Gastrocnemius medialis (tissue), 4 donors: ENCODE measurements around the gene LINGO1. TPM values are rescaled to one million over a fixed set of nuclear protein-coding genes. Genes with fewer than 3 reads are reported as not detected.

Experiments used
- ATAC-seq, 2 donors: fragments of 150-250 bp; one replicate each; pipeline ENCODE4 v1.9.1; 2016
- DNase-seq, 2 donors: peaks; one replicate each; pipeline ENCODE4 v3.0.0-alpha.2; 2019
- H3K27ac ChIP-seq, 4 donors: fragments of 200-600 bp; sonication (generic); 1 replicate in 1 of 4; 2 replicates in 3 of 4; pipeline ENCODE4 v1.5.1; 2016 to 2018; ENCODE audit warnings: mild to moderate bottlenecking in 2 of 4, moderate library complexity in 1 of 4
- H3K27me3 ChIP-seq, 3 donors: fragments of 200-600 bp; sonication (generic) in 2 of 3; 1 replicate in 1 of 3; 2 replicates in 2 of 3; pipeline versions ENCODE4 v1.5.1 to v1.6.0; 2016 to 2019; ENCODE audit warnings: mild to moderate bottlenecking in 1 of 3, moderate library complexity in 1 of 3
- H3K36me3 ChIP-seq, 2 donors: fragments of 200-600 bp; sonication (generic) in 1 of 2; one replicate each; pipeline ENCODE4 v1.5.1; 2017 to 2018
- H3K4me1 ChIP-seq, 2 donors: fragments of 200-600 bp; sonication (generic) in 1 of 2; one replicate each; pipeline ENCODE4 v1.5.1; 2016 to 2017; ENCODE audit warnings: mild to moderate bottlenecking in 2 of 2
- H3K4me3 ChIP-seq, 4 donors: fragments of 200-600 bp; sonication (generic) in 3 of 4; 1 replicate in 1 of 4; 2 replicates in 3 of 4; pipeline ENCODE4 v1.5.1; 2016 to 2019; ENCODE audit warnings: mild to moderate bottlenecking in 2 of 4
- H3K9me3 ChIP-seq, 3 donors: fragments of 200-600 bp; sonication (generic) in 2 of 3; 1 replicate in 1 of 3; 2 replicates in 2 of 3; pipeline ENCODE4 v1.5.1; 2016 to 2019
- POLR2A ChIP-seq, 2 donors: fragments of 450-650 bp; IDR thresholded peaks; one replicate each; pipeline ENCODE4 v1.6.1; 2017; ENCODE audit warnings: antibody characterized with exemption in 2 of 2, mild to moderate bottlenecking in 2 of 2, moderate library complexity in 2 of 2
- in situ Hi-C, 4 donors: fragments of 200-750 bp; cut with MboI; loops; one replicate each; pipeline versions ENCODE4 v1.15.0 to v1.8.0; 2017; ENCODE audit warnings: low sequenced_read_pairs in 4 of 4
- intact Hi-C: fragments of 100-400 bp; cut with DNase I; formaldehyde crosslinking; loops from one replicate; pipeline ENCODE4 v1.15.1; 2023; ENCODE audit warnings: low total_unique reads
- total RNA-seq, 4 donors: library from RNA; depleted of rRNA; stranded (reverse); fragments of >200 nt; gene quantifications; one replicate each; pipeline versions ENCODE4 v1.1.0 to v1.2.3, GENCODE V29; 2016
- TF ChIP-seq, protein P1 (sequence below), 5 experiments: fragments of 450-650 bp in 3 of 5; fragments of 200-600 bp in 2 of 5; sonication (generic) in 2 of 5; IDR thresholded peaks in 4 of 5; conservative IDR thresholded peaks in 1 of 5; 1 replicate in 4 of 5; 2 replicates in 1 of 5; pipeline ENCODE4 v1.5.1; 2016 to 2019; ENCODE audit warnings: antibody characterized with exemption in 5 of 5, mild to moderate bottlenecking in 3 of 5, moderate library complexity in 3 of 5

LINGO1 gene
- total RNA-seq, 4 donors from 2014 or later, result 0.94 to 12.8 TPM; not detected in 2

DNA sequence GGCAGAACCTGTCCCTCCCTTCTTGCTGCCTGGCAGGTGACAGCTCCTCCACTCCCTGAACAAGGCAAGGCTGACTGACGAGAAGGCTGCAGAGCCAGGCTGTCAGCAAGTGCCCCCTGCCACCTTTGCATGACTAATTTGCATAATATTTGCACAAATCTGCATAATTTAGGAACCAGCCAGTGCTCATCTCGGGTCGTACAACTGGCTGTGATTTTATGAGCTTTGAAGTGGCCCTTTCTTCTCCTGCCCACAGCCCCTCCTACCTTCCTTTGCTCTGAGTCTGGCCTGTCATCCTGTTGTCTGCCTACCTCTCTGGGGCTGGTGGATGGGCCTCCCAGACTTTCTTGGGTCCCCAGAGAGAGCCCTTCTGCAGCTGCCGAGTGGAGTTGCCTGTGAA is 58.9 kb downstream of the LINGO1 start:
- DNase-seq, result no peak
- no peak for ATAC-seq
- Histone ChIP-seq H3K36me3 (no peaks in the 10 kb centered on the region), H3K27ac (no peak overlapping the region), H3K27me3 (no peaks in the 10 kb centered on the region), H3K4me1 (peaks cover 0 to 4% of the 10 kb centered on the region in 2 donors), H3K4me3 (no peak overlapping the region), H3K9me3 (no peaks in the 10 kb centered on the region)
- intact Hi-C loops, result no loop called here
- in situ Hi-C loops, result no loop called here
- no peak for TF ChIP-seq POLR2A (IDR thresholded peaks at IDR 0.05)
- TF ChIP-seq, protein P1, sequence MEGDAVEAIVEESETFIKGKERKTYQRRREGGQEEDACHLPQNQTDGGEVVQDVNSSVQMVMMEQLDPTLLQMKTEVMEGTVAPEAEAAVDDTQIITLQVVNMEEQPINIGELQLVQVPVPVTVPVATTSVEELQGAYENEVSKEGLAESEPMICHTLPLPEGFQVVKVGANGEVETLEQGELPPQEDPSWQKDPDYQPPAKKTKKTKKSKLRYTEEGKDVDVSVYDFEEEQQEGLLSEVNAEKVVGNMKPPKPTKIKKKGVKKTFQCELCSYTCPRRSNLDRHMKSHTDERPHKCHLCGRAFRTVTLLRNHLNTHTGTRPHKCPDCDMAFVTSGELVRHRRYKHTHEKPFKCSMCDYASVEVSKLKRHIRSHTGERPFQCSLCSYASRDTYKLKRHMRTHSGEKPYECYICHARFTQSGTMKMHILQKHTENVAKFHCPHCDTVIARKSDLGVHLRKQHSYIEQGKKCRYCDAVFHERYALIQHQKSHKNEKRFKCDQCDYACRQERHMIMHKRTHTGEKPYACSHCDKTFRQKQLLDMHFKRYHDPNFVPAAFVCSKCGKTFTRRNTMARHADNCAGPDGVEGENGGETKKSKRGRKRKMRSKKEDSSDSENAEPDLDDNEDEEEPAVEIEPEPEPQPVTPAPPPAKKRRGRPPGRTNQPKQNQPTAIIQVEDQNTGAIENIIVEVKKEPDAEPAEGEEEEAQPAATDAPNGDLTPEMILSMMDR (IDR thresholded peaks at IDR 0.05 in 4 of 5, conservative IDR thresholded peaks at IDR 0.05 in 1 of 5), result no peak

DNA sequence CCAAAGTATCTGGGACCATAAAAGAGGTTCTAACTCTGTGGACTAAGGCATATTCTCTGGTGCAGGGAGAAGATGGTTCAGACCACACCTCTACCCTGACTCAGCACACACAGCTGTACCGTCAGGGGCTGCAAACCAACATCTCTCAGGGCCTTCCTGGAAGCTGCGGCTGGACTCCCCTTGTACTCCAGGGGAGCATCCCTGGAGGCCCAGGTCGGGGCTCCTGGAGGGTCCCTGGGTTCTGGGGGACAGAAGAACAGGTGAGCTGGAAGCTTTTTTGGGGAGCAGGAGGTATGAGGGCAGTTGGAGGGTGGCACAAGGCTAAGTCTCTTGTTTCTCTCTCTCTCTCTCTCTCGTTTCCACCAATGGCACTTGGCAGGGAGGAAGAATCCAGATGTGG is 60.5 kb downstream of the LINGO1 start:
- in situ Hi-C loops, result no loop called here
- DNase-seq (no peak), ATAC-seq (no peak)
- no peaks in the 10 kb centered on the region for H3K9me3 ChIP-seq
- no peak overlapping the region for H3K27ac ChIP-seq
- no peak overlapping the region for H3K4me3 ChIP-seq
- intact Hi-C loops, result no loop called here
- H3K36me3 ChIP-seq, result no peaks in the 10 kb centered on the region
- H3K4me1 ChIP-seq, result peaks cover 0 to 4% of the 10 kb centered on the region in 2 donors
- TF ChIP-seq, protein P1 (IDR thresholded peaks at IDR 0.05 in 4 of 5, conservative IDR thresholded peaks at IDR 0.05 in 1 of 5), result no peak
- TF ChIP-seq POLR2A (IDR thresholded peaks at IDR 0.05), result no peak
- H3K27me3 ChIP-seq, result no peaks in the 10 kb centered on the region

DNA sequence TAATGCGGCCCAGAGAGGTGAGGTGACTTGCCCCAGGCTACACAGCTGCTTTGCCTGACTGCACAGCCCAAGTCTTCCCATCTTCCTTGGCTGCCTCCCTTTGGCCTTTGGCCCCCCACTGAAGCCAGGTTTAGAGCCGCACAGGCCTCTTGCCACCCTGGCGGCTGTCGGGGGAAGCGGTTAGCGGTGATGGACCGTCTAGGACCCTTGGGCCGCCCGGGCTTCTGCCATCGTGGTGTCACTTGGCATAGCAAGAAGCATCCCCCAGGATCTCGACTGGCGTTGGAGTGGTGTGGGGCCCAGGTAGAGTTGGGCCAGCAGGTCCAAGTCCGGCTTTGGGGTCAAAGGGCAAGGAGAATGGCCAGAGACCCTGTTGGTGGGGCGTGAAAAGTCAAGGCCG is 61.0 kb downstream of the LINGO1 start:
- intact Hi-C loops (no loop called here), in situ Hi-C loops (no loop called here)
- H3K27ac ChIP-seq, result no peak overlapping the region
- TF ChIP-seq, protein P1 (IDR thresholded peaks at IDR 0.05 in 4 of 5, conservative IDR thresholded peaks at IDR 0.05 in 1 of 5), result no peak
- TF ChIP-seq POLR2A (IDR thresholded peaks at IDR 0.05), result no peak
- no peaks in the 10 kb centered on the region for H3K36me3 ChIP-seq
- no peak for DNase-seq
- H3K4me1 ChIP-seq, result peaks cover 0 to 4% of the 10 kb centered on the region in 2 donors
- no peaks in the 10 kb centered on the region for H3K9me3 ChIP-seq
- H3K4me3 ChIP-seq, result no peak overlapping the region
- H3K27me3 ChIP-seq, result no peaks in the 10 kb centered on the region
- ATAC-seq, result no peak

DNA sequence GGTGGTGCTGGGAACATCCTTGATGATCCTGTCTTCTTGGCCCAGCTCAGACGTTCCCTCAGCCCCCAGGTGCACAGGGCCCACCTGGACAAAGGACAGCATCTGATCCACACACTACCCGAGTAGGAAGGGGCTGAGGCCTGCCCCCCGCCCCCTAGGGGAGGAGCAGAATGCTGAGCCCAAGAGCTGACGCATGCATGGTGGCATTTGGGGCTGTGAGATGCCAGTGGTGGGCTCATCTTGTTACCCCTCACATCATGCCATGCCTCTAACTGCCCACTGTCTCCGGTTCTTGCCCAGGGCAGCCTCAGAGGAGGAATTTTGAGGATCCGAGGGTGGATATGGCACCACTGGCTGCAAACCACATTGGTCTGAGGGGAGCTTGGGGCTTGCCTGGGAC is 61.5 kb downstream of the LINGO1 start:
- in situ Hi-C loops, result no loop called here

More for the DNA sequence above, 61.5 kb downstream of the LINGO1 start:
- TF ChIP-seq POLR2A (IDR thresholded peaks at IDR 0.05), result no peak
- TF ChIP-seq, protein P1 (IDR thresholded peaks at IDR 0.05 in 4 of 5, conservative IDR thresholded peaks at IDR 0.05 in 1 of 5), result no peak
- DNase-seq (no peak), ATAC-seq (no peak)
- intact Hi-C loops, result no loop called here
- H3K36me3 ChIP-seq, result no peaks in the 10 kb centered on the region
- no peaks in the 10 kb centered on the region for H3K27me3 ChIP-seq
- H3K9me3 ChIP-seq, result no peaks in the 10 kb centered on the region
- no peak overlapping the region for H3K4me3 ChIP-seq
- H3K27ac ChIP-seq, result no peak overlapping the region
- peaks cover 0 to 4% of the 10 kb centered on the region in 2 donors for H3K4me1 ChIP-seq
